Measurements from ENCODE around the gene TSPAN8.

- TF ChIP-seq, protein P1, sequence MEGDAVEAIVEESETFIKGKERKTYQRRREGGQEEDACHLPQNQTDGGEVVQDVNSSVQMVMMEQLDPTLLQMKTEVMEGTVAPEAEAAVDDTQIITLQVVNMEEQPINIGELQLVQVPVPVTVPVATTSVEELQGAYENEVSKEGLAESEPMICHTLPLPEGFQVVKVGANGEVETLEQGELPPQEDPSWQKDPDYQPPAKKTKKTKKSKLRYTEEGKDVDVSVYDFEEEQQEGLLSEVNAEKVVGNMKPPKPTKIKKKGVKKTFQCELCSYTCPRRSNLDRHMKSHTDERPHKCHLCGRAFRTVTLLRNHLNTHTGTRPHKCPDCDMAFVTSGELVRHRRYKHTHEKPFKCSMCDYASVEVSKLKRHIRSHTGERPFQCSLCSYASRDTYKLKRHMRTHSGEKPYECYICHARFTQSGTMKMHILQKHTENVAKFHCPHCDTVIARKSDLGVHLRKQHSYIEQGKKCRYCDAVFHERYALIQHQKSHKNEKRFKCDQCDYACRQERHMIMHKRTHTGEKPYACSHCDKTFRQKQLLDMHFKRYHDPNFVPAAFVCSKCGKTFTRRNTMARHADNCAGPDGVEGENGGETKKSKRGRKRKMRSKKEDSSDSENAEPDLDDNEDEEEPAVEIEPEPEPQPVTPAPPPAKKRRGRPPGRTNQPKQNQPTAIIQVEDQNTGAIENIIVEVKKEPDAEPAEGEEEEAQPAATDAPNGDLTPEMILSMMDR (IDR thresholded peaks at IDR 0.05): no peak
- no peak for TF ChIP-seq ZFX (IDR thresholded peaks at IDR 0.05; ENCODE audit: borderline replicate concordance)
Measured at GRCh38 chr12:71125515-71125914, 32.3 kb downstream of the TSPAN8 start.

All from 22Rv1 (cell line).